HepG2 (cell line): ENCODE measurements around the gene NDUFB5. TPM values are rescaled to one million over a fixed set of nuclear protein-coding genes. Genes with fewer than 3 reads are reported as not detected.
A peak's percentile ranks its signal among the peaks of the same experiment; 100 is the strongest.

Experiments
- ELF1 ChIP-seq: sonication (generic); formaldehyde crosslinking; IDR thresholded peaks from 2 replicates; pipeline ENCODE4 v1.4.0; 2020; ENCODE audit warnings: missing genetic modification reagents
- HOXA3 ChIP-seq: sonication (generic); formaldehyde crosslinking; IDR thresholded peaks from 2 replicates; pipeline ENCODE4 v1.5.0; 2020; ENCODE audit warnings: missing genetic modification reagents
- IKZF1 ChIP-seq: fragments of 450-650 bp; IDR thresholded peaks from 2 replicates; pipeline ENCODE4 v1.7.1; 2016
- KLF16 ChIP-seq, 2 experiments: sonication (generic) in 1 of 2; formaldehyde crosslinking in 1 of 2; IDR thresholded peaks; 2 replicates each; pipeline versions ENCODE4 v1.6.1 to v1.8.0; 2016 to 2023; ENCODE audit warnings: missing genetic modification reagents in 2 of 2, missing compliant biosample characterization in 1 of 2
- PLRG1 ChIP-seq: fragments of 450-650 bp; conservative IDR thresholded peaks from 2 replicates; pipeline ENCODE4 v1.6.1; 2016
- RBFOX2 ChIP-seq: fragments of 200-400 bp; formaldehyde crosslinking; IDR thresholded peaks from 2 replicates; pipeline ENCODE4 v1.6.1; 2017; ENCODE audit warnings: low read depth, mild to moderate bottlenecking, low read length
- SOX13 ChIP-seq, 3 experiments: fragments of 450-650 bp in 1 of 3; sonication (generic) in 1 of 3; formaldehyde crosslinking in 1 of 3; IDR thresholded peaks in 2 of 3; conservative IDR thresholded peaks in 1 of 3; 2 replicates each; pipeline versions ENCODE4 v1.5.0 to v1.6.1; 2016 to 2020; ENCODE audit warnings: antibody characterized with exemption in 1 of 3, mild to moderate bottlenecking in 1 of 3, missing compliant biosample characterization in 1 of 3, missing genetic modification reagents in 1 of 3, moderate library complexity in 1 of 3
- SP4 ChIP-seq: sonication (generic); formaldehyde crosslinking; IDR thresholded peaks from 2 replicates; pipeline ENCODE4 v1.8.1; 2023; ENCODE audit warnings: mild to moderate bottlenecking, missing genetic modification reagents
- TSC22D2 ChIP-seq: sonication (generic); formaldehyde crosslinking; IDR thresholded peaks from 2 replicates; pipeline ENCODE4 v1.5.1; 2020; ENCODE audit warnings: missing genetic modification reagents, mild to moderate bottlenecking, borderline replicate concordance
- ZBTB21 ChIP-seq: sonication (generic); formaldehyde crosslinking; IDR thresholded peaks from 2 replicates; pipeline ENCODE4 v1.4.0; 2020; ENCODE audit warnings: missing genetic modification reagents
- ZNF230 ChIP-seq: sonication (generic); formaldehyde crosslinking; IDR thresholded peaks from 2 replicates; pipeline ENCODE4 v1.4.0; 2020; ENCODE audit warnings: mild to moderate bottlenecking, missing genetic modification reagents
- ZNF333 ChIP-seq: sonication (generic); formaldehyde crosslinking; IDR thresholded peaks from 2 replicates; pipeline ENCODE4 v1.4.0; 2020; ENCODE audit warnings: mild to moderate bottlenecking, missing genetic modification reagents, borderline replicate concordance
- ZNF510 ChIP-seq: sonication (generic); formaldehyde crosslinking; IDR thresholded peaks from 2 replicates; pipeline ENCODE4 v1.4.0; 2020; ENCODE audit warnings: low read depth, mild to moderate bottlenecking, missing genetic modification reagents
- ZNF543 ChIP-seq: sonication (generic); formaldehyde crosslinking; IDR thresholded peaks from 2 replicates; pipeline ENCODE4 v1.4.0; 2020; ENCODE audit warnings: mild to moderate bottlenecking, missing genetic modification reagents
- ZNF792 ChIP-seq: IDR thresholded peaks from 2 replicates; pipeline ENCODE4 v1.6.1; 2016
- ZSCAN9 ChIP-seq: IDR thresholded peaks from 2 replicates; pipeline ENCODE4 v1.6.1; 2016; ENCODE audit warnings: borderline replicate concordance
- polyA plus RNA-seq, 8 experiments: library from polyadenylated mRNA; depleted of rRNA in 3 of 8; stranded (reverse) in 7 of 8; unstranded in 1 of 8; fragments of >200 nt; fragmentation: Illumina TruSeq in 4 of 8; extraction: Trizol in 4 of 8; gene quantifications; 2 replicates each; pipeline versions ENCODE4 v1.2.1 to v1.2.3, GENCODE V29; 2011 to 2016; ENCODE audit warnings: low read depth in 4 of 8, missing spikeins in 1 of 8, mixed read lengths in 1 of 8; ENCODE audit not compliant: insufficient read depth in 1 of 8
- total RNA-seq, 5 experiments: library from RNA; depleted of rRNA; stranded (reverse); fragments of >200 nt; fragmentation: Illumina TruSeq; extraction: Trizol; gene quantifications; 2 replicates each; pipeline ENCODE4 v1.2.3, GENCODE V29; 2016; ENCODE audit warnings: low read depth in 1 of 5
- TF ChIP-seq, protein P1 (sequence below): sonication (generic); formaldehyde crosslinking; IDR thresholded peaks from 2 replicates; pipeline ENCODE4 v1.8.0; 2022; ENCODE audit warnings: mild to moderate bottlenecking, missing genetic modification reagents; ENCODE audit not compliant: insufficient replicate concordance
- TF ChIP-seq, protein P2 (sequence below): sonication (generic); formaldehyde crosslinking; IDR thresholded peaks from 2 replicates; pipeline ENCODE4 v1.8.1; 2022; ENCODE audit warnings: low read depth, mild to moderate bottlenecking, missing genetic modification reagents
- TF ChIP-seq, protein P3 (sequence below): sonication (generic); formaldehyde crosslinking; IDR thresholded peaks from 2 replicates; pipeline ENCODE4 v1.4.0; 2020; ENCODE audit warnings: mild to moderate bottlenecking, missing genetic modification reagents
- TF ChIP-seq, protein P4 (sequence below): sonication (generic); formaldehyde crosslinking; IDR thresholded peaks from 2 replicates; pipeline ENCODE4 v1.9.0; 2021; ENCODE audit warnings: missing genetic modification reagents, borderline replicate concordance

NDUFB5 gene
- total and polyA plus RNA-seq, 2 of the 13 experiments (the other 11 are each of a cell fraction or from before 2014, with no cell fraction given): 43.3 to 120 TPM

DNA sequence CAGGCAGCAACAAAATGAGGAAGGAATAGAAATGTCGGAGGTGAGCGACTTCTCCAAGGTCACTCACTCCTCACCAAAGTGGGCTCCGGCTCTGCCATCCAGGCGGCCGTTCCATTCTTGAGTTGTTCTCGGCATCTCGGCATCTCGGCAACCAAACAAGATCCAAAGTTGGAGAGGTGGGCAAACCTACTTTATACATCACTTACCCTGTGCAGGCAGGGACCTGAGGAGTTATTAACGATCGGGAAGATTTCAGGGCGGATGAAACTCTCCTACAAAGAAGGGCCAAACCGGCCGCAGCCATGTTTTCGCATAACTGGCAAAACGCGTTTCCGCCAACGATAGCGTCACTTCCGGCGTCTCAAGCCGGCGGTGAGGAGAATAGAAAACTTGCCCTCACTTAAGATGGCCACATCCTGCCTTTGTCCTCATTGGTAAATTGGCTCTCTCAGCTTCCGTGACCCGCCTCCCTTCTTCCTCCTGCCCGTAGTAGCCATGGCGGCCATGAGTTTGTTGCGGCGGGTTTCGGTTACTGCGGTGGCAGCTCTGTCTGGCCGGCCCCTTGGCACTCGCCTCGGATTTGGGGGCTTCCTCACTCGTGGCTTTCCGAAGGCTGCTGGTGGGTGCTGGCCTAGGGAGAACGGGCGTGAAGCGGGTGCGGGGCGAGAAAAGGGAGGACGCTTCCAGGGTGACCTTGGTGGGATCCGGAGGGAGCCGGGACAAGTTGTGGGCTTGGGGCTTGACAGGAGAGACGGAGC lies at the start of gene NDUFB5, which contains the start of gene MRPL47 (continued):
- TF ChIP-seq ZNF333 (CRISPR knock-in tag): peak; percentile 74; the same call in 1 of the 2 replicates
- TF ChIP-seq KLF16 (CRISPR knock-in tag; IDR thresholded peaks at IDR 0.05): peak in 1 of 2 experiments; percentile 77; a peak in 1 of 4 replicates
- peak; percentile 71 for TF ChIP-seq ZBTB21 (CRISPR knock-in tag)
- no peak for TF ChIP-seq ZSCAN9 (CRISPR knock-in tag)
- TF ChIP-seq TSC22D2 (CRISPR knock-in tag): peak; percentile 55; the same call in 1 of the 2 replicates
- peak; percentile 92 for TF ChIP-seq ELF1 (CRISPR knock-in tag)
- peak; percentile 67; the same call in 1 of the 2 replicates for TF ChIP-seq SP4 (CRISPR knock-in tag)
- peak; percentile 99 for TF ChIP-seq HOXA3 (CRISPR knock-in tag)
- TF ChIP-seq SOX13 (IDR thresholded peaks at IDR 0.05): no peak
- TF ChIP-seq SOX13 (CRISPR knock-in tag; conservative IDR thresholded peaks at IDR 0.05 in 1 of 2, IDR thresholded peaks at IDR 0.05 in 1 of 2): peak in 1 of 2 experiments; percentile 47; a peak in 2 of 4 replicates
- 0 out of 2 replicates have a peak, but pooled peaks have one; percentile 65 for TF ChIP-seq ZNF230 (CRISPR knock-in tag)
- TF ChIP-seq ZNF792 (CRISPR knock-in tag): peak; percentile 68; the same call in 1 of the 2 replicates
- TF ChIP-seq IKZF1: no peak
- TF ChIP-seq, protein P1, sequence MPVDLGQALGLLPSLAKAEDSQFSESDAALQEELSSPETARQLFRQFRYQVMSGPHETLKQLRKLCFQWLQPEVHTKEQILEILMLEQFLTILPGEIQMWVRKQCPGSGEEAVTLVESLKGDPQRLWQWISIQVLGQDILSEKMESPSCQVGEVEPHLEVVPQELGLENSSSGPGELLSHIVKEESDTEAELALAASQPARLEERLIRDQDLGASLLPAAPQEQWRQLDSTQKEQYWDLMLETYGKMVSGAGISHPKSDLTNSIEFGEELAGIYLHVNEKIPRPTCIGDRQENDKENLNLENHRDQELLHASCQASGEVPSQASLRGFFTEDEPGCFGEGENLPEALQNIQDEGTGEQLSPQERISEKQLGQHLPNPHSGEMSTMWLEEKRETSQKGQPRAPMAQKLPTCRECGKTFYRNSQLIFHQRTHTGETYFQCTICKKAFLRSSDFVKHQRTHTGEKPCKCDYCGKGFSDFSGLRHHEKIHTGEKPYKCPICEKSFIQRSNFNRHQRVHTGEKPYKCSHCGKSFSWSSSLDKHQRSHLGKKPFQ: no peak
- TF ChIP-seq, protein P2, sequence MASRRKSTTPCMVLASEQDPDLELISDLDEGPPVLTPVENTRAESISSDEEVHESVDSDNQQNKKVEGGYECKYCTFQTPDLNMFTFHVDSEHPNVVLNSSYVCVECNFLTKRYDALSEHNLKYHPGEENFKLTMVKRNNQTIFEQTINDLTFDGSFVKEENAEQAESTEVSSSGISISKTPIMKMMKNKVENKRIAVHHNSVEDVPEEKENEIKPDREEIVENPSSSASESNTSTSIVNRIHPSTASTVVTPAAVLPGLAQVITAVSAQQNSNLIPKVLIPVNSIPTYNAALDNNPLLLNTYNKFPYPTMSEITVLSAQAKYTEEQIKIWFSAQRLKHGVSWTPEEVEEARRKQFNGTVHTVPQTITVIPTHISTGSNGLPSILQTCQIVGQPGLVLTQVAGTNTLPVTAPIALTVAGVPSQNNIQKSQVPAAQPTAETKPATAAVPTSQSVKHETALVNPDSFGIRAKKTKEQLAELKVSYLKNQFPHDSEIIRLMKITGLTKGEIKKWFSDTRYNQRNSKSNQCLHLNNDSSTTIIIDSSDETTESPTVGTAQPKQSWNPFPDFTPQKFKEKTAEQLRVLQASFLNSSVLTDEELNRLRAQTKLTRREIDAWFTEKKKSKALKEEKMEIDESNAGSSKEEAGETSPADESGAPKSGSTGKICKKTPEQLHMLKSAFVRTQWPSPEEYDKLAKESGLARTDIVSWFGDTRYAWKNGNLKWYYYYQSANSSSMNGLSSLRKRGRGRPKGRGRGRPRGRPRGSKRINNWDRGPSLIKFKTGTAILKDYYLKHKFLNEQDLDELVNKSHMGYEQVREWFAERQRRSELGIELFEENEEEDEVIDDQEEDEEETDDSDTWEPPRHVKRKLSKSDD (CRISPR knock-in tag): peak; percentile 90; the same call in 1 of the 2 replicates
- no peak for TF ChIP-seq ZNF510 (CRISPR knock-in tag)
- TF ChIP-seq, protein P3, sequence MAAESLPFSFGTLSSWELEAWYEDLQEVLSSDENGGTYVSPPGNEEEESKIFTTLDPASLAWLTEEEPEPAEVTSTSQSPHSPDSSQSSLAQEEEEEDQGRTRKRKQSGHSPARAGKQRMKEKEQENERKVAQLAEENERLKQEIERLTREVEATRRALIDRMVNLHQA: no peak
- TF ChIP-seq, protein P4, sequence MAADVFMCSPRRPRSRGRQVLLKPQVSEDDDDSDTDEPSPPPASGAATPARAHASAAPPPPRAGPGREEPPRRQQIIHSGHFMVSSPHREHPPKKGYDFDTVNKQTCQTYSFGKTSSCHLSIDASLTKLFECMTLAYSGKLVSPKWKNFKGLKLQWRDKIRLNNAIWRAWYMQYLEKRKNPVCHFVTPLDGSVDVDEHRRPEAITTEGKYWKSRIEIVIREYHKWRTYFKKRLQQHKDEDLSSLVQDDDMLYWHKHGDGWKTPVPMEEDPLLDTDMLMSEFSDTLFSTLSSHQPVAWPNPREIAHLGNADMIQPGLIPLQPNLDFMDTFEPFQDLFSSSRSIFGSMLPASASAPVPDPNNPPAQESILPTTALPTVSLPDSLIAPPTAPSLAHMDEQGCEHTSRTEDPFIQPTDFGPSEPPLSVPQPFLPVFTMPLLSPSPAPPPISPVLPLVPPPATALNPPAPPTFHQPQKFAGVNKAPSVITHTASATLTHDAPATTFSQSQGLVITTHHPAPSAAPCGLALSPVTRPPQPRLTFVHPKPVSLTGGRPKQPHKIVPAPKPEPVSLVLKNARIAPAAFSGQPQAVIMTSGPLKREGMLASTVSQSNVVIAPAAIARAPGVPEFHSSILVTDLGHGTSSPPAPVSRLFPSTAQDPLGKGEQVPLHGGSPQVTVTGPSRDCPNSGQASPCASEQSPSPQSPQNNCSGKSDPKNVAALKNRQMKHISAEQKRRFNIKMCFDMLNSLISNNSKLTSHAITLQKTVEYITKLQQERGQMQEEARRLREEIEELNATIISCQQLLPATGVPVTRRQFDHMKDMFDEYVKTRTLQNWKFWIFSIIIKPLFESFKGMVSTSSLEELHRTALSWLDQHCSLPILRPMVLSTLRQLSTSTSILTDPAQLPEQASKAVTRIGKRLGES: no peak
- TF ChIP-seq PLRG1: no peak
- no peak for TF ChIP-seq ZNF543 (CRISPR knock-in tag)
- peak; percentile 88 for TF ChIP-seq RBFOX2
